Measurements from ENCODE around the gene NDUFA13.

DNA sequence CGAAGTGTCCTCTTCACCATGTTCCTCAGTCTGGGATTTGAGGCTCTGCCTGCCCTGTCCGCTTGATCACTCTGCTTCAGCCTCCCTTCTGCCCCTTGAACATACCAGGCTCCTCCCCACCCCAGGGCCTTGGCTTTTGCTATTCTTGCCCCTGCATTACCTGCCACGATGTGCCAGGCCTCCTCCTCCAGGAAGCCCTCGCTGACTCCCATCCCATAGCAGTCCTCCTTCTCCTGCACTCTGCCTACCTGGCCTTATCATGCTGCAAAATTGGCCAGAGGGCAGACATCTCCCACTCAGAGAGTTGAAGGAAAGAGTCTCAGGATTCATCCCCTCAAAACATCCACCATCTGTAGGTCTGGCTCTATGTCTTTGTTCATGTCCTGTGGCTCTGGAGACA lies 14.9 kb downstream of the NDUFA13 start:
- TF ChIP-seq, protein P1, sequence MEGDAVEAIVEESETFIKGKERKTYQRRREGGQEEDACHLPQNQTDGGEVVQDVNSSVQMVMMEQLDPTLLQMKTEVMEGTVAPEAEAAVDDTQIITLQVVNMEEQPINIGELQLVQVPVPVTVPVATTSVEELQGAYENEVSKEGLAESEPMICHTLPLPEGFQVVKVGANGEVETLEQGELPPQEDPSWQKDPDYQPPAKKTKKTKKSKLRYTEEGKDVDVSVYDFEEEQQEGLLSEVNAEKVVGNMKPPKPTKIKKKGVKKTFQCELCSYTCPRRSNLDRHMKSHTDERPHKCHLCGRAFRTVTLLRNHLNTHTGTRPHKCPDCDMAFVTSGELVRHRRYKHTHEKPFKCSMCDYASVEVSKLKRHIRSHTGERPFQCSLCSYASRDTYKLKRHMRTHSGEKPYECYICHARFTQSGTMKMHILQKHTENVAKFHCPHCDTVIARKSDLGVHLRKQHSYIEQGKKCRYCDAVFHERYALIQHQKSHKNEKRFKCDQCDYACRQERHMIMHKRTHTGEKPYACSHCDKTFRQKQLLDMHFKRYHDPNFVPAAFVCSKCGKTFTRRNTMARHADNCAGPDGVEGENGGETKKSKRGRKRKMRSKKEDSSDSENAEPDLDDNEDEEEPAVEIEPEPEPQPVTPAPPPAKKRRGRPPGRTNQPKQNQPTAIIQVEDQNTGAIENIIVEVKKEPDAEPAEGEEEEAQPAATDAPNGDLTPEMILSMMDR (IDR thresholded peaks at IDR 0.05), result no peak
- TF ChIP-seq POLR2A (IDR thresholded peaks at IDR 0.05), result no peak
